Measurements from ENCODE around the gene OCEL1. TPM values are rescaled to one million over a fixed set of nuclear protein-coding genes. Genes with fewer than 3 reads are reported as not detected.
A peak's percentile ranks its signal among the peaks of the same experiment; 100 is the strongest.

The OCEL1 gene
- total RNA-seq, 1 experiment from 2014 or later, result 5.6 TPM

DNA sequence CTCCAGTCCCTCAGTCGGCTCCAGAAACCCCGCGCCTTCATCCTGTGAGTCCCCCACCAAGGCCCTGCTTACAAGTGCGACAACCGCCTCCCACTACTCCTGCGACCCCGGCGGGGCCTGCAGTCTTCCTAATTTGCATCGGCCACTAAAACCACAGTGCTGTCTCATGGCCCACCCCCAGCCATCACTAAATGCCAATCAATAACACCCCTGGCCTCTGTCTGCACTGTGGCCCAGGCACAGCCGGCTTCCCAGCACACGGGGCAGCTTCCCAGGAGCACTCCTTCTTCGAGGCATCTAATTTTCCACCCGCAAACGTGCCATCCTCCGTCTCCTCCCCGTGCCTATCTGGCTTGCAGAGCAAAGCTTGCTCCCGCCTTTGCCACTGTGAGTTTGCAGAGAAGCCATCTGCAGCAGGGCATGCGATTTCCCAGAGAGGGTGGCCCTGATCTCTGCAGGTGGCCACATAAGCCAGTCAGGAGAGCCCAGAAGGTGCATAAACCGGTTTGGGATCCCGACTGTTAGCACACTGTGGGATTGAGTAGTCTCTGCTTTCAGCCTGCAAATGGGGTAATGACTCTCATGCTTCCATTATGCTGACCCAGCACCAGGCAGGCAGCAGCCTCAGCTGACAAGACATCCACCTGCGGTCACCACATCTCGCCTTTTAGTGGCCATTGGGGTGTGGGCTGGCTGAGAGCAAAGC is 44.9 kb upstream of the OCEL1 start:
- no peaks in the 10 kb centered on the region for H4K20me1 ChIP-seq (ENCODE audit: low read length)
- ChIA-PET CTCF (no interaction called here), POLR2A (ENCODE audit: unreplicated experiment) (no interaction called here)
- no peaks in the 10 kb centered on the region for H3K36me3 ChIP-seq (ENCODE audit: low read depth, low read length)
- H3K9me2 ChIP-seq (replicated peaks; ENCODE audit: low read length), result no peaks in the 10 kb centered on the region
- no peaks in the 10 kb centered on the region for H3K79me2 ChIP-seq (ENCODE audit: low read length)
- H3K27ac ChIP-seq (ENCODE audit: low read length), result no peak overlapping the region
- DNase-seq (no peak), ATAC-seq (no peak)
- intact Hi-C loops (cut with micrococcal nuclease), result no loop called here
- H3F3A ChIP-seq (ENCODE audit: low read length, unreplicated experiment), result no peaks in the 10 kb centered on the region
- no peak overlapping the region for H3K4me2 ChIP-seq (ENCODE audit: low read length)
- H3K4me3 ChIP-seq (ENCODE audit: low read length), result no peak overlapping the region
- H3K9ac ChIP-seq (ENCODE audit: low read length), result no peak overlapping the region
- no peaks in the 10 kb centered on the region for H3K9me3 ChIP-seq (ENCODE audit: low read length)
- no peaks in the 10 kb centered on the region for H3K27me3 ChIP-seq (ENCODE audit: low read length)
- no TSS peak for BruUV-seq (replicated peaks)
- no peak overlapping the region for H2AFZ ChIP-seq (ENCODE audit: low read length)
- TF ChIP-seq, protein P1, sequence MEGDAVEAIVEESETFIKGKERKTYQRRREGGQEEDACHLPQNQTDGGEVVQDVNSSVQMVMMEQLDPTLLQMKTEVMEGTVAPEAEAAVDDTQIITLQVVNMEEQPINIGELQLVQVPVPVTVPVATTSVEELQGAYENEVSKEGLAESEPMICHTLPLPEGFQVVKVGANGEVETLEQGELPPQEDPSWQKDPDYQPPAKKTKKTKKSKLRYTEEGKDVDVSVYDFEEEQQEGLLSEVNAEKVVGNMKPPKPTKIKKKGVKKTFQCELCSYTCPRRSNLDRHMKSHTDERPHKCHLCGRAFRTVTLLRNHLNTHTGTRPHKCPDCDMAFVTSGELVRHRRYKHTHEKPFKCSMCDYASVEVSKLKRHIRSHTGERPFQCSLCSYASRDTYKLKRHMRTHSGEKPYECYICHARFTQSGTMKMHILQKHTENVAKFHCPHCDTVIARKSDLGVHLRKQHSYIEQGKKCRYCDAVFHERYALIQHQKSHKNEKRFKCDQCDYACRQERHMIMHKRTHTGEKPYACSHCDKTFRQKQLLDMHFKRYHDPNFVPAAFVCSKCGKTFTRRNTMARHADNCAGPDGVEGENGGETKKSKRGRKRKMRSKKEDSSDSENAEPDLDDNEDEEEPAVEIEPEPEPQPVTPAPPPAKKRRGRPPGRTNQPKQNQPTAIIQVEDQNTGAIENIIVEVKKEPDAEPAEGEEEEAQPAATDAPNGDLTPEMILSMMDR (conservative IDR thresholded peaks at IDR 0.05; ENCODE audit: low read depth, low read length), result no peak
- no peaks in the 10 kb centered on the region for H3K4me1 ChIP-seq (ENCODE audit: insufficient read depth, low read length)

DNA sequence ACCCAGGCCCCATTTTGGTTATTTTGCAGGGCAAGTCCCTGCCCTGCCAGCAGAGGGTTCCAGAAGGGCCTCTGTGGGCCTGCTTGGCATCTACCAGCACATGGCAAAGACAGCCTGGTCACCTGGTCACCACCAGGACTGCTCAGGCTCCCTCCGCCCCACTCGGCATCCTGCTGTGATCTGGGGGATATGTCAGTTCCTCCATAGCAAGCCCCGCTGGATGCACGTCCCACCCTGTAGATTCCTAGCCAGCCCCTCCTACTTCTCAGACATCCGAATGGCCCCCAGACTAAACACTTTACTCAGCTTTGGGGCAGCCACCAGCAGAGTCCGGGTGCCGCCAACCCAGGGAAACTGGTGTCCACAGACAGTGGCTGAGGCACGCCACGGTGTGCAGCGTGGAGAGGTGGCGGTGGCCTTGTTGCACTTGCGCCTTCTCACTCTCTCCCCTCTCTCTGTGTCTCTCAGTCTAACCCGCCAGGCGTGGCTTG is 42.7 kb upstream of the OCEL1 start:
- H2AFZ ChIP-seq (ENCODE audit: low read length), result no peak overlapping the region
- no peaks in the 10 kb centered on the region for H3K27me3 ChIP-seq (ENCODE audit: low read length)
- no peak overlapping the region for H3K27ac ChIP-seq (ENCODE audit: low read length)
- no peaks in the 10 kb centered on the region for H3K4me1 ChIP-seq (ENCODE audit: insufficient read depth, low read length)
- TF ChIP-seq EZH2 (IDR thresholded peaks at IDR 0.05; ENCODE audit: low read length, unreplicated experiment) (no peak), EZH2phosphoT487 (IDR thresholded peaks at IDR 0.05; ENCODE audit: borderline replicate concordance, low read length) (no peak)
- TF ChIP-seq, protein P1 (conservative IDR thresholded peaks at IDR 0.05; ENCODE audit: low read depth, low read length), result no peak
- no peaks in the 10 kb centered on the region for H3K79me2 ChIP-seq (ENCODE audit: low read length)
- no peaks in the 10 kb centered on the region for H3K9me3 ChIP-seq (ENCODE audit: low read length)
- BruUV-seq (replicated peaks), result no TSS peak
- no peaks in the 10 kb centered on the region for H3K9me2 ChIP-seq (replicated peaks; ENCODE audit: low read length)
- intact Hi-C loops (cut with micrococcal nuclease), result no loop called here
- CTCF ChIA-PET, result no interaction called here
- no peak overlapping the region for H3K9ac ChIP-seq (ENCODE audit: low read length)
- H3K36me3 ChIP-seq (ENCODE audit: low read depth, low read length), result peaks cover 5% of the 10 kb centered on the region
- POLR2A ChIA-PET (ENCODE audit: unreplicated experiment), result no interaction called here
- no peaks in the 10 kb centered on the region for H3F3A ChIP-seq (ENCODE audit: low read length, unreplicated experiment)
- DNase-seq, result no peak
- H3K4me2 ChIP-seq (ENCODE audit: low read length), result no peak overlapping the region
- no peaks in the 10 kb centered on the region for H4K20me1 ChIP-seq (ENCODE audit: low read length)
- no peak overlapping the region for H3K4me3 ChIP-seq (ENCODE audit: low read length)
- ATAC-seq, result no peak

DNA sequence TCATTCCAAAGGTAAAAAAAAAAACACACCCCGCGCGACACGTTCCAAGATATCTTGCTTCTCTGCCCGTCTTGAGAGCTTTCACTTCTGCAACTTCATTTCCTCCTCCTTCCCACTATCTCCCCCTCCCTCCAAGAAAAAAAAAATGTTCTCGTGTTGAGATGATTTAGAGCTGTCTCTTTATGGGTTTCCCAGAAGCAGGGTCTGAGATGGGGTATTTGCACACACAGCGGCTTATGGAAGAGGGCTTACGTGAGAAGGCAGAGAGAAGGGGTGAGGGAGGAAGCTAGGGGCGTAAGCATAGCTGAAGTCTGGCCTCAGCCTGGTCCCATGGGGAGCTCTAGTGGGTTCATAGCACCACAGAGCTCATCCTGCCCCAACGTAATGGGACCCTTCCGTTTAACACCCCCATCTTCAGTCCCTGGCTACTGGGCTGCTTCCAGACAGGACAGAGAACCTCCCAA is 42.1 kb upstream of the OCEL1 start:
- H3K4me1 ChIP-seq (ENCODE audit: insufficient read depth, low read length), result no peaks in the 10 kb centered on the region
- TF ChIP-seq, protein P1 (conservative IDR thresholded peaks at IDR 0.05; ENCODE audit: low read depth, low read length), result no peak
- TF ChIP-seq EZH2phosphoT487 (IDR thresholded peaks at IDR 0.05; ENCODE audit: borderline replicate concordance, low read length), result no peak
- TF ChIP-seq EZH2 (IDR thresholded peaks at IDR 0.05; ENCODE audit: low read length, unreplicated experiment), result no peak
- H3K9me2 ChIP-seq (replicated peaks; ENCODE audit: low read length), result no peaks in the 10 kb centered on the region
- no peak overlapping the region for H3K27ac ChIP-seq (ENCODE audit: low read length)
- ATAC-seq (no peak), DNase-seq (no peak)
- H2AFZ ChIP-seq (ENCODE audit: low read length), result no peak overlapping the region
- H3K79me2 ChIP-seq (ENCODE audit: low read length), result no peaks in the 10 kb centered on the region
- no peak overlapping the region for H3K4me3 ChIP-seq (ENCODE audit: low read length)
- H3K9ac ChIP-seq (ENCODE audit: low read length), result no peak overlapping the region
- H4K20me1 ChIP-seq (ENCODE audit: low read length), result no peaks in the 10 kb centered on the region
- H3K4me2 ChIP-seq (ENCODE audit: low read length), result no peak overlapping the region
- H3K9me3 ChIP-seq (ENCODE audit: low read length), result no peaks in the 10 kb centered on the region
- no peaks in the 10 kb centered on the region for H3F3A ChIP-seq (ENCODE audit: low read length, unreplicated experiment)
- ChIA-PET POLR2A (ENCODE audit: unreplicated experiment) (no interaction called here), CTCF (no interaction called here)
- H3K27me3 ChIP-seq (ENCODE audit: low read length), result no peaks in the 10 kb centered on the region
- peaks cover 5% of the 10 kb centered on the region for H3K36me3 ChIP-seq (ENCODE audit: low read depth, low read length)
- TSS peak; percentile 32 for BruUV-seq (replicated peaks)
- intact Hi-C loops (cut with micrococcal nuclease), result no loop called here
